Left cardiac atrium (tissue), 4 donors: Measurements from ENCODE around the gene CXCL1. TPM values are rescaled to one million over a fixed set of nuclear protein-coding genes. Genes with fewer than 3 reads are reported as not detected.

ENCODE experiments used
- ATAC-seq, 2 donors: fragments of 200-7000 bp; cut with Tn5 transposase; one replicate each; pipeline ENCODE4 v1.9.1; 2020; ENCODE audit warnings: mild to moderate bottlenecking in 2 of 2, moderate library complexity in 2 of 2
- DNase-seq: peaks from one replicate; pipeline ENCODE4 v3.0.0-alpha.2; 2020
- intact Hi-C, 2 donors: fragments of 100-400 bp; cut with DNase I; formaldehyde crosslinking; loops; one replicate each; pipeline versions ENCODE4 v1.14.1 to v1.15.1; 2022 to 2023
- long read RNA-seq: library from polyadenylated mRNA; unstranded; transcript quantifications from one replicate; pipeline ENCODE4 v2.0.0, GENCODE V29; 2021
- total RNA-seq, 2 donors: library from RNA; stranded (reverse); fragmentation: NEBNext Ultra II Directional; extraction: Animal tissue kit (Norgen Biotek cat#: 25700); gene quantifications; one replicate each; pipeline ENCODE4 v1.2.1, GENCODE V29; 2021
- donor health status: DM: no; HTN: yes; CAD: no.
- donor health status: DM: no; HTN: yes; CAD: no; lungs with severe emphysema.
- donor health status: DM: yes; HTN: yes; CAD: no.
- donor health status: Dilated cardiomyopathy.

Gene CXCL1
- total RNA-seq: 1 to 10 TPM; 9.0 to 9.2 TPM
- long read RNA-seq, partial matches to known transcripts: 0 of 3 reads
- long read RNA-seq, other reads (novel, unspliced or antisense): 1 of 3 reads

- peak; percentile 69 for ATAC-seq
- intact Hi-C loops: no loop called here
- peak; percentile 72 for DNase-seq
Observed at GRCh38 chr4:73869130-73870055, at the start of gene CXCL1. CXCL1 (plus strand) TSS chr4:73869393; CDS start chr4:73869471, 78 bp downstream.

GRCh38 chr4:73821325-73821724, 47.9 kb upstream of the CXCL1 start:
- intact Hi-C loops: no loop called here
- no peak for ATAC-seq
- no peak for DNase-seq

GRCh38 chr4:73822389-73822788, 46.8 kb upstream of the CXCL1 start:
- DNase-seq (no peak), ATAC-seq (no peak)
- intact Hi-C loops: no loop called here

- ATAC-seq: peak in 1 of 2 donors; percentile 27
Observed at GRCh38 chr4:73822812-73823504, 46.2 kb upstream of the CXCL1 start.

GRCh38 chr4:73823760-73824159, 45.4 kb upstream of the CXCL1 start:
- intact Hi-C loops: no loop called here
- DNase-seq (no peak), ATAC-seq (peak in 1 of 2 donors; percentile 61)

More at GRCh38 chr4:73822812-73823504, 46.2 kb upstream of the CXCL1 start:
- no peak for DNase-seq
- intact Hi-C loops: no loop called here

- ATAC-seq: peak in 1 of 2 donors; percentile 80
- intact Hi-C loops: no loop called here
Observed at GRCh38 chr4:73828956-73829355, 40.2 kb upstream of the CXCL1 start.

GRCh38 chr4:73831569-73831968, 37.6 kb upstream of the CXCL1 start:
- no peak for DNase-seq
- intact Hi-C loops: no loop called here
- ATAC-seq: peak; percentile 27 to 36

More at GRCh38 chr4:73828956-73829355, 40.2 kb upstream of the CXCL1 start:
- no peak for DNase-seq

GRCh38 chr4:73832651-73833237, 36.4 kb upstream of the CXCL1 start:
- intact Hi-C loops: no loop called here
- ATAC-seq: peak in 1 of 2 donors; percentile 38
- DNase-seq: no peak

- ATAC-seq (peak; percentile 53 to 74), DNase-seq (peak; percentile 53)
- intact Hi-C loops: no loop called here
Observed at GRCh38 chr4:73836373-73837279, 32.6 kb upstream of the CXCL1 start, which contains the start of gene CXCL6. CXCL6 (plus strand) TSS chr4:73836678; CDS start chr4:73836751, 73 bp downstream.

- intact Hi-C loops: no loop called here
- no peak for DNase-seq
- ATAC-seq: no peak
Observed at GRCh38 chr4:73839071-73839470, 30.1 kb upstream of the CXCL1 start.

- ATAC-seq (no peak), DNase-seq (no peak)
- intact Hi-C loops: no loop called here
Observed at GRCh38 chr4:73839715-73840114, 29.5 kb upstream of the CXCL1 start.

- no peak for DNase-seq
- intact Hi-C loops: no loop called here
- ATAC-seq: peak in 1 of 2 donors; percentile 83
Observed at GRCh38 chr4:73841243-73841925, 27.8 kb upstream of the CXCL1 start.

GRCh38 chr4:73842696-73843095, 26.5 kb upstream of the CXCL1 start:
- ATAC-seq: no peak
- intact Hi-C loops: no loop called here
- no peak for DNase-seq

- intact Hi-C loops: no loop called here
- DNase-seq (no peak), ATAC-seq (no peak)
Observed at GRCh38 chr4:73843369-73843768, 25.8 kb upstream of the CXCL1 start.

GRCh38 chr4:73844345-73844744, 24.8 kb upstream of the CXCL1 start:
- ATAC-seq (peak in 1 of 2 donors; percentile 38), DNase-seq (no peak)
- intact Hi-C loops: no loop called here

- no peak for ATAC-seq
- no peak for DNase-seq
- intact Hi-C loops: no loop called here
Observed at GRCh38 chr4:73844806-73845205, 24.4 kb upstream of the CXCL1 start.

GRCh38 chr4:73847526-73848182, 21.5 kb upstream of the CXCL1 start:
- ATAC-seq: no peak
- intact Hi-C loops: no loop called here
- DNase-seq: no peak
